ENCODE measurements around the gene KIF26B. TPM values are rescaled to one million over a fixed set of nuclear protein-coding genes. Genes with fewer than 3 reads are reported as not detected.

KIF26B gene
- total RNA-seq, 1 donor from 2014 or later = 3.5 TPM

DNA sequence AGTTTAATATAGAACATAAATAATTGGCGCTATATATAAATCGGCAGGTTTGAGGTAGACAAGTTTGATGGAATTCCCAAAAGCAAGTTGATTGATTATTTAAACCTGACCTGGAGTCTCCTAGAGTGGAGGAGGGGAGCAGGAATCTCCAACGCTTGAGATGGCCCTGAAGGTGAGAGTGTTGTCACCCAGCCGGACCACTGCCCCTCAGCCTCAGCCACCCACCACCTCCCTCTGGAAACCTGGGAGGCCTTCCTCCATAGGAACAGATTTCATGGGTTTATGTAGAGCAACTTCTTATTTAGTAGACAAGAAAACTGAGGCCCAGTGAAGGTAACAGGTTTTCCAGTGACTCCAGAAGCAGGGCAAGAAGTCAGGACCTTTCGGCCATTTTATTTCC is 389.5 kb downstream of the KIF26B start:
- no peaks in the 10 kb centered on the region for H3K9me3 ChIP-seq (replicated peaks)
- H3K4me3 ChIP-seq = no peak overlapping the region
- no peaks in the 10 kb centered on the region for H3K27me3 ChIP-seq (ENCODE audit: low read depth)
- intact Hi-C loops (cut with micrococcal nuclease) = no loop called here
- no peaks in the 10 kb centered on the region for H3K4me1 ChIP-seq
- DNase-seq = no peak
- H3K36me3 ChIP-seq = no peaks in the 10 kb centered on the region
- H3K27ac ChIP-seq (replicated peaks) = no peak overlapping the region
- TF ChIP-seq, protein P1, sequence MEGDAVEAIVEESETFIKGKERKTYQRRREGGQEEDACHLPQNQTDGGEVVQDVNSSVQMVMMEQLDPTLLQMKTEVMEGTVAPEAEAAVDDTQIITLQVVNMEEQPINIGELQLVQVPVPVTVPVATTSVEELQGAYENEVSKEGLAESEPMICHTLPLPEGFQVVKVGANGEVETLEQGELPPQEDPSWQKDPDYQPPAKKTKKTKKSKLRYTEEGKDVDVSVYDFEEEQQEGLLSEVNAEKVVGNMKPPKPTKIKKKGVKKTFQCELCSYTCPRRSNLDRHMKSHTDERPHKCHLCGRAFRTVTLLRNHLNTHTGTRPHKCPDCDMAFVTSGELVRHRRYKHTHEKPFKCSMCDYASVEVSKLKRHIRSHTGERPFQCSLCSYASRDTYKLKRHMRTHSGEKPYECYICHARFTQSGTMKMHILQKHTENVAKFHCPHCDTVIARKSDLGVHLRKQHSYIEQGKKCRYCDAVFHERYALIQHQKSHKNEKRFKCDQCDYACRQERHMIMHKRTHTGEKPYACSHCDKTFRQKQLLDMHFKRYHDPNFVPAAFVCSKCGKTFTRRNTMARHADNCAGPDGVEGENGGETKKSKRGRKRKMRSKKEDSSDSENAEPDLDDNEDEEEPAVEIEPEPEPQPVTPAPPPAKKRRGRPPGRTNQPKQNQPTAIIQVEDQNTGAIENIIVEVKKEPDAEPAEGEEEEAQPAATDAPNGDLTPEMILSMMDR (IDR thresholded peaks at IDR 0.05; ENCODE audit: borderline replicate concordance) = no peak

DNA sequence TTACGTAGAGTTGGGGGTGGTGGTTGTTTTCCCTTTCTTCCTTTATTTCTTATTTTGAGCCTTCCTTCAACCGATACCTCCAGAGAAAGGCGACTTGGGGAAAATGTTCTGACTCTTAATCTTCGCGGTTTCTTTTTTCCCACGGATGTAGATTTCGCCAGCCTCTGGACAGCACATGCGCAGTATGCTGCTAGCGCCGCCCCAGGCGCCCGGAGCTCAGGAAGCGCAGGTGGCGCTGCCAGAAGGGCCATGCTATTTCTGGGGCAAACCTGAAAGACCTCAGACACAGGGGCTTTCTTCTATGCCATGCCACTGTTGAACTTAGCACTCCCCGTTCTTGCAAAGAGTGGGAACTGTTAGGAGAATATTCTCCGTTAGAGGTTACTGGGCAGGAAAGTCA is 392.1 kb downstream of the KIF26B start:
- Histone ChIP-seq H3K9me3 (replicated peaks) (no peaks in the 10 kb centered on the region), H3K4me1 (peaks cover 5% of the 10 kb centered on the region), H3K27ac (replicated peaks) (no peak overlapping the region), H3K4me3 (no peak overlapping the region), H3K36me3 (no peaks in the 10 kb centered on the region), H3K27me3 (ENCODE audit: low read depth) (no peaks in the 10 kb centered on the region)
- no peak for DNase-seq
- TF ChIP-seq, protein P1 (IDR thresholded peaks at IDR 0.05; ENCODE audit: borderline replicate concordance) = no peak
- intact Hi-C loops (cut with micrococcal nuclease) = no loop called here

DNA sequence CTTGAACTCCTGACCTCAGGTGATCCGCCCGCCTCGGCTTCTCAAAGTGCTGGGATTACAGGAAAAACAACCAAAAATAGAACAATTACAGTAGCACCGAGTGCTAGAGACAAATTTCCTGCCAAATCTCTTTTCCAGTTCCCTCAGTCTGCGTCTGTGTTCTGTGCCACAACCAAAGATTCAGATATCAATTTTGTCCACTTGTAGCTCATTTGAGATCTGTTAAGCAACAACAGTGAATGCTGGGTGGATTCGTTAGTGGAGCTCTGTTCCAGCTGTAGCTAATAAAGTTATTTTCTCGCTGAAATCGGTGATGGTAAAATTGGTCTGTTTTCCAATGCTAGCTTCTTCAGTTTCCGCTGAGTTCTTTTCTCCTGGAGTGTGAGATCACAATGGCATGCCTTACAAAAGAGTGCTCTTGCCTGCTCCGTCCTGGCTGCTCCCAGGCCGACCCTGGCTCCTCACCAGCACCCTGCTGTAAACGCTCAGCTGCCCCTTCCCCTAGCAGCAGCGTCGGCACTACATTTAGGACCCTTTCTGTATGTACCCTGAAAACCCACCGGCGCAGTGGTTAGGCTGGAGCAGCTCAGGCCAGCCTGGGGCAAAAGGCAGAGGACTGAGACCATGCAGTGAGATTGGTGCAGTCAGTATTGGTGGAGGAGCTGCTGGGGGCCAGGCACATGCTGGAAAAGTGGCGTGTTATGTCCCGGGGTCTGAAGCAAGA is 395.4 kb downstream of the KIF26B start:
- no peak for DNase-seq
- Histone ChIP-seq H3K27ac (replicated peaks) (peak overlapping the region; percentile 59), H3K4me1 (peaks cover 5% of the 10 kb centered on the region), H3K9me3 (replicated peaks) (no peaks in the 10 kb centered on the region), H3K4me3 (no peak overlapping the region), H3K27me3 (ENCODE audit: low read depth) (no peaks in the 10 kb centered on the region), H3K36me3 (no peaks in the 10 kb centered on the region)
- TF ChIP-seq, protein P1 (IDR thresholded peaks at IDR 0.05; ENCODE audit: borderline replicate concordance) = no peak
- intact Hi-C loops (cut with micrococcal nuclease) = no loop called here

DNA sequence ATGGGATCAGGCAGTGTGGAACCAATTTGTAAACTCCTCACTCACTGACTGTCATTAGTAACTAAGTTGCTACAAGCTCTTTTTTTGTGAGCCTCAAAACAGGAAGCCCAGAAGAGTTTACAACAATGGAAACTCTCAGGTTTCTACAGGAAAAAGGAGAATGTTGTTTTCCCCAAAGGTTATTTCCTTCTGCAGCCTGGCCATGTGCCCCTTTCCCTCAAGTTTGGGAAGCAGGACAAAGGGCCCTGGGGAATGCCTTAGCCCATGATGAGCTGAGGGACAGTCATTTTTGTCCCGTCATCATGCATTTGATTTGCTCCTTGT is 395.9 kb downstream of the KIF26B start:
- no peak for DNase-seq
- H3K27ac ChIP-seq (replicated peaks) = peak overlapping the region; percentile 59
- no peaks in the 10 kb centered on the region for H3K36me3 ChIP-seq
- intact Hi-C loops (cut with micrococcal nuclease) = no loop called here
- no peak overlapping the region for H3K4me3 ChIP-seq
- TF ChIP-seq, protein P1 (IDR thresholded peaks at IDR 0.05; ENCODE audit: borderline replicate concordance) = no peak
- H3K4me1 ChIP-seq = peaks cover 5% of the 10 kb centered on the region
- no peaks in the 10 kb centered on the region for H3K9me3 ChIP-seq (replicated peaks)
- H3K27me3 ChIP-seq (ENCODE audit: low read depth) = no peaks in the 10 kb centered on the region

DNA sequence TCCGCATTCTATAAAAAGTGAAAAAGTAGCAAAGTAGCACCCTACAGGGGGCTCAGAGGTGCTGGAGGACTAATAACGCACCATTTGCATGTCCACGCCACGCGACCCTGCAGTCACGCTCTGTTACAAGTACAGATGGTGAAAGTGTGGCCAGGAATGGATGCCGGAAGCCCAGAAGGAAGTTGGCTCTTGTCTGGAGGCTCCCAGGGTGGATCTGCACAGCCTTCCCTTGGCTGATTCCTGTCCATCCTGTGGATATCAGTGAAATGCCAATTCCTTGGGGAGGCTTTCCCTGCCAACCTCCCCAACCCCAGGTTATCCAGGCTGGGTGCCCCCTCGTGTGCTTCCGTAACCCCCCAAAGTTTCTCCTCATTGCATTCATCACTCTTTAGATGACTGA is 396.8 kb downstream of the KIF26B start:
- H3K36me3 ChIP-seq = no peaks in the 10 kb centered on the region
- no peak for DNase-seq
- TF ChIP-seq, protein P1 (IDR thresholded peaks at IDR 0.05; ENCODE audit: borderline replicate concordance) = no peak

More for the DNA sequence above, 396.8 kb downstream of the KIF26B start:
- Histone ChIP-seq H3K4me3 (no peak overlapping the region), H3K27ac (replicated peaks) (no peak overlapping the region), H3K27me3 (ENCODE audit: low read depth) (no peaks in the 10 kb centered on the region), H3K9me3 (replicated peaks) (no peaks in the 10 kb centered on the region), H3K4me1 (peaks cover 5% of the 10 kb centered on the region)
- intact Hi-C loops (cut with micrococcal nuclease) = no loop called here
